ENCODE data around the gene MYL3.

Gene MYL3

DNA sequence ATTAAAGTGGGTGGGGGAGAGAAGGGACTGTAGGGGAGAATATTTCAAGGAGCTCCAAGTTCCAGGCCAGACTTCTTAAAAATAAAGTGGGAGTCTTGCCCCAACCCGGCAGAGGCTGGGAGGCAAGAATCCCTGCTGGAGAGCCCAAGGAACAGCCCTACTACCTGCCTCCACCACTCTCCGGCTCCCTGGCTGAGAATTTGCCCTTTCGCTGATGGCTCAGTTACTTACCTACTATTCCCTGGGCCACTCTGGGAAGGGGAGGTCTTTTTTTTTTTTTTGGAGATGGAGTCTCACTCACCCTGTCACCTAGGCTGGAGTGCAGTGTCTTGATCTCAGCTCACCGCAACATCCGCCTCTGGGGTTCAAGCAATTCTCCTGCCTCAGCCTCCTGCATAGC is 15.5 kb downstream of the MYL3 start:
- H3K9me3 ChIP-seq (ENCODE audit: insufficient read depth, low read length): no peaks in the 10 kb centered on the region

DNA sequence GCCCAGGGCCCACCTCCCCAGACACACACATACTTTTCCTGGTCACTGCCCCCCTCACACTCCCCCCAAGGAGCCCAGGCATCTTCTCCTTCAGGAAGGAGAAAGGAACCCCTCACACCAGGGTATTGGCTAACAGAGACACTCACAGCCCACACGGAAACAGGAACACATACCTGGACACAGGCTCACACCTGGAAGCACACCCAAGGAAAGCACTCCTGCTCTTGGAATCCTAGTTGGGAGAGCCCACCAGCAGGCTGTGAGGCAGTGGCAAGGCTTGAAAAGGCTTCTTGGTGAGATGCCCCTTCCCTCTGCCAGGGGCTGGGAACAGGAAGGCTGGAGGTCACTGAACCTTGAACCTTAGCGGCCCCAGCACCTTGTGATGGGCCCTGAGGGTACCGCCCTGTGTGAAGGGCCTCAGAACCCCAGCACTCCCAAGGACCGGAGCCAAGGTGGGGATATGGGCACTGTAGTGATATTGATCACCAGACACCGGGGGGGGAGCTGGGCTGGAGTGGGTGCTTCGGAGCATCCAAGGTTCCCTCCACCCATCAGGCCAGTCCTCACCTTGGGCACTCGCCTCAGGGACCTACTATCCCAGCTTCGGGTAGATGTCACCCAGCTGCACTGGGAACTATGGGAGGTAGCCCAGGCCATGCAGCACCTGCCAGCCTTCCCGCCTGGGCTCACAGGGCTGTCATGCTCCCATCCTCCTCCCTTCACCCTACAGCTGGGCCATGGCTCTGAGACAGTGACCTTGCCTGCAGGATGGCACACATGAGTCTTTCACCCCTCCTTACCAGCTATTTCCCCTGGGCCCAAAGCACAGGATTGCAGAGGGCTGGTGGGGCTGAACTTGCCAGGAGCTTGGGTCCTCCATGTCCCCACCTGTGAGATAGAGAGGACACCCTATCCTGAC is 16.4 kb downstream of the MYL3 start:
- peaks cover 10% of the 10 kb centered on the region for H3K27me3 ChIP-seq (ENCODE audit: insufficient read depth, insufficient read length)
- H3K36me3 ChIP-seq (ENCODE audit: insufficient read depth, insufficient read length, low read length): no peaks in the 10 kb centered on the region
- no peak for DNase-seq (ENCODE audit: low read depth, low spot score)
- H3K9me3 ChIP-seq (ENCODE audit: insufficient read depth, low read length): no peaks in the 10 kb centered on the region; the same call in 1 of the 2 replicates
- H3K4me1 ChIP-seq (ENCODE audit: insufficient read depth, insufficient read length): peaks cover 24% of the 10 kb centered on the region
- H3K4me3 ChIP-seq (ENCODE audit: insufficient read length, low read depth): no peak overlapping the region
- TF ChIP-seq ZNF274 (IDR thresholded peaks at IDR 0.05; ENCODE audit: low read depth, low read length): no peak
- no peak for TF ChIP-seq SUZ12 (IDR thresholded peaks at IDR 0.05; ENCODE audit: extremely low read depth, insufficient read depth, insufficient read length)
- no peak for TF ChIP-seq YY1 (IDR thresholded peaks at IDR 0.05; ENCODE audit: insufficient read depth, insufficient read length)
- peak overlapping the region; percentile 53 for H3K9ac ChIP-seq (ENCODE audit: insufficient read length, low read depth)

More for the DNA sequence above, 15.5 kb downstream of the MYL3 start:
- Histone ChIP-seq H3K27me3 (ENCODE audit: insufficient read depth, insufficient read length) (peaks cover 10% of the 10 kb centered on the region), H3K9ac (ENCODE audit: insufficient read length, low read depth) (no peak overlapping the region), H3K4me3 (ENCODE audit: insufficient read length, low read depth) (no peak overlapping the region), H3K36me3 (ENCODE audit: insufficient read depth, insufficient read length, low read length) (no peaks in the 10 kb centered on the region), H3K4me1 (ENCODE audit: insufficient read depth, insufficient read length) (peaks cover 24% of the 10 kb centered on the region)
- DNase-seq (ENCODE audit: low read depth, low spot score): no peak
- TF ChIP-seq YY1 (IDR thresholded peaks at IDR 0.05; ENCODE audit: insufficient read depth, insufficient read length): no peak
- TF ChIP-seq ZNF274 (IDR thresholded peaks at IDR 0.05; ENCODE audit: low read depth, low read length): no peak
- no peak for TF ChIP-seq SUZ12 (IDR thresholded peaks at IDR 0.05; ENCODE audit: extremely low read depth, insufficient read depth, insufficient read length)

- Histone ChIP-seq H3K4me1 (ENCODE audit: insufficient read depth, insufficient read length) (peaks cover 24% of the 10 kb centered on the region), H3K9ac (ENCODE audit: insufficient read length, low read depth) (peak overlapping the region; percentile 94), H3K9me3 (ENCODE audit: insufficient read depth, low read length) (peaks cover 7% of the 10 kb centered on the region), H3K4me3 (ENCODE audit: insufficient read length, low read depth) (peak overlapping the region; percentile 75), H3K27me3 (ENCODE audit: insufficient read depth, insufficient read length) (peaks cover 10% of the 10 kb centered on the region), H3K36me3 (ENCODE audit: insufficient read depth, insufficient read length, low read length) (no peaks in the 10 kb centered on the region)
- peak; percentile 78 for DNase-seq (ENCODE audit: low read depth, low spot score)
- TF ChIP-seq ZNF274 (IDR thresholded peaks at IDR 0.05; ENCODE audit: low read depth, low read length) (no peak), SUZ12 (IDR thresholded peaks at IDR 0.05; ENCODE audit: extremely low read depth, insufficient read depth, insufficient read length) (no peak), YY1 (IDR thresholded peaks at IDR 0.05; ENCODE audit: insufficient read depth, insufficient read length) (no peak)
These were observed 17.2 kb downstream of the MYL3 start for GRCh38 chr3:46845860-46846623.

DNA sequence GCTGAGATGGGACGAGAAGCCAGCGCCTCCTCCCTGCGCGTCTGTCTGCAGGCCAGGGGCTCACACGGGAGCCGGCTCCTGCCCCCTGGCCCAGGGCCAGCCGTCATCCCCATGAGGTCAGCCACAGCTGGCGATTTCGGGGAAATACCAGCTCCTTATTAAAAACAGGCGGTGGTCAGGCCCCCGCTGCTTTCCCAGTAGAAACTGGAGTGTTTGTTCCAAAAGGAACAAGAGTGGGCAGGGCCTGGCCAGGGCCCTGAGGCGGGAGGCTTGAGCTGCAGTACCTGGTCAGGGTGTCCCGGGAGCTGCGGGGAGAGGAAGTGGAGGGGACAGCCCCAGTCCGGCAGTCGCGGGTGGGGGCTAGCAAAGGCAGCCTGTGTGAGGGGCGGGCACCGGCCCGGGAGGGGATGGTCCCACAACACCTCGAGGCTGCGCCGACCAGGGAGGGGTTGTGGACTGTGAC is 17.8 kb downstream of the MYL3 start:
- TF ChIP-seq YY1 (IDR thresholded peaks at IDR 0.05; ENCODE audit: insufficient read depth, insufficient read length) (no peak), SUZ12 (IDR thresholded peaks at IDR 0.05; ENCODE audit: extremely low read depth, insufficient read depth, insufficient read length) (no peak)
- H3K4me3 ChIP-seq (ENCODE audit: insufficient read length, low read depth): peak overlapping the region; percentile 75
- peaks cover 10% of the 10 kb centered on the region for H3K27me3 ChIP-seq (ENCODE audit: insufficient read depth, insufficient read length)
- peaks cover 13% of the 10 kb centered on the region for H3K9me3 ChIP-seq (ENCODE audit: insufficient read depth, low read length)
- DNase-seq (ENCODE audit: low read depth, low spot score): peak; percentile 35
- no peaks in the 10 kb centered on the region for H3K36me3 ChIP-seq (ENCODE audit: insufficient read depth, insufficient read length, low read length)
- peak overlapping the region; percentile 94 for H3K9ac ChIP-seq (ENCODE audit: insufficient read length, low read depth)
- H3K4me1 ChIP-seq (ENCODE audit: insufficient read depth, insufficient read length): peaks cover 24% of the 10 kb centered on the region

DNA sequence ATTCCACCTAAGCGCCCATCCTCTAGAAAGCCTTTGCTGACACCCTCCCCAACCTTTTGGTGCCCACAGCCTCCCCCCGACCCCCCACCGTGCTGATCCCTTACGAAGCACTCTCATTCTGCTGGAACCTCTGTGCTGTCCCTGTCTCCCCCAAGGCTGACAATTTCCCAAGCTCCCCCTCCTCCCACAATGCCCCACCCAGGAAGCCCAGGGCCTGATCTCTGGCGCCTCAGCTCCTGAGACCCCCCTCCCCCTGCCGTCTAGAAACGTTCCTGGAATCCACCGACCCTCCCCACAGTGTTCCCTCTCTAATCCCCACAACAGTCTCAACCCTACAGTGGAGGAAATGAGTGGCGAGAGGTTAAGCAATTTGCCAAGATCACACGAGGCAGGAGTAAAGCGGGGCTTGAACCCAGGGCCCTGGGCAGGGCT is 18.3 kb downstream of the MYL3 start:
- peak overlapping the region; percentile 94 for H3K9ac ChIP-seq (ENCODE audit: insufficient read length, low read depth)
- H3K9me3 ChIP-seq (ENCODE audit: insufficient read depth, low read length): peaks cover 16% of the 10 kb centered on the region
- DNase-seq (ENCODE audit: low read depth, low spot score): peak; percentile 33
- peak overlapping the region; percentile 75 for H3K4me3 ChIP-seq (ENCODE audit: insufficient read length, low read depth)
- H3K27me3 ChIP-seq (ENCODE audit: insufficient read depth, insufficient read length): peaks cover 10% of the 10 kb centered on the region
- H3K4me1 ChIP-seq (ENCODE audit: insufficient read depth, insufficient read length): peaks cover 24% of the 10 kb centered on the region
- TF ChIP-seq ZNF274 (IDR thresholded peaks at IDR 0.05; ENCODE audit: low read depth, low read length) (no peak), YY1 (IDR thresholded peaks at IDR 0.05; ENCODE audit: insufficient read depth, insufficient read length) (no peak), SUZ12 (IDR thresholded peaks at IDR 0.05; ENCODE audit: extremely low read depth, insufficient read depth, insufficient read length) (no peak)
- H3K36me3 ChIP-seq (ENCODE audit: insufficient read depth, insufficient read length, low read length): no peaks in the 10 kb centered on the region

GRCh38 chr3:46844397-46844796 is 18.8 kb downstream of the MYL3 start:
- Histone ChIP-seq H3K4me3 (ENCODE audit: insufficient read length, low read depth) (peak overlapping the region; percentile 75), H3K36me3 (ENCODE audit: insufficient read depth, insufficient read length, low read length) (no peaks in the 10 kb centered on the region), H3K27me3 (ENCODE audit: insufficient read depth, insufficient read length) (peaks cover 10% of the 10 kb centered on the region), H3K9me3 (ENCODE audit: insufficient read depth, low read length) (peaks cover 17% of the 10 kb centered on the region), H3K4me1 (ENCODE audit: insufficient read depth, insufficient read length) (peaks cover 21% of the 10 kb centered on the region), H3K9ac (ENCODE audit: insufficient read length, low read depth) (peak overlapping the region; percentile 94)
- TF ChIP-seq YY1 (IDR thresholded peaks at IDR 0.05; ENCODE audit: insufficient read depth, insufficient read length): no peak
- no peak for TF ChIP-seq ZNF274 (IDR thresholded peaks at IDR 0.05; ENCODE audit: low read depth, low read length)
- no peak for TF ChIP-seq SUZ12 (IDR thresholded peaks at IDR 0.05; ENCODE audit: extremely low read depth, insufficient read depth, insufficient read length)
- DNase-seq (ENCODE audit: low read depth, low spot score): no peak

DNA sequence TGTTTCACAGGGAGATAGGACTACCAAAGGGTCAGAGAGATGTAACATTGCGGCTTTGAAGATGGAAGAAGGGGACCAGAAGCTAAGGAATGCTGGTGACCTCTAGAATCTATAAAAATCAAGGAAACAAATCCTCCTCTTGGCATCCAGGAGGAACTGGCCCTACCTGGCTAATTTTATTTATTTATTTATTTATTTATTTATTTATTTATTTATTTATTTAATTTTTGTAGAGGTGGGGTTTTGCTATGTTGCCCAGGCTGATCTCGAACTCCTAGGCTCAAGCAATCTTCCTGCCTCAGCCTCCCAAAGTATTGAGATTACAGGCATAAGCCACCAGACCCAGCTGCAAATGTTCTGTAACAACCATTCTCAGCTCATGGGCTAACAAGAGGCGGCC is 19.7 kb downstream of the MYL3 start:
- Histone ChIP-seq H3K9me3 (ENCODE audit: insufficient read depth, low read length) (peaks cover 25% of the 10 kb centered on the region), H3K27me3 (ENCODE audit: insufficient read depth, insufficient read length) (peaks cover 10% of the 10 kb centered on the region), H3K4me3 (ENCODE audit: insufficient read length, low read depth) (no peak overlapping the region), H3K9ac (ENCODE audit: insufficient read length, low read depth) (no peak overlapping the region), H3K4me1 (ENCODE audit: insufficient read depth, insufficient read length) (peaks cover 12% of the 10 kb centered on the region), H3K36me3 (ENCODE audit: insufficient read depth, insufficient read length, low read length) (no peaks in the 10 kb centered on the region)
- no peak for TF ChIP-seq YY1 (IDR thresholded peaks at IDR 0.05; ENCODE audit: insufficient read depth, insufficient read length)
- no peak for TF ChIP-seq ZNF274 (IDR thresholded peaks at IDR 0.05; ENCODE audit: low read depth, low read length)
- no peak for TF ChIP-seq SUZ12 (IDR thresholded peaks at IDR 0.05; ENCODE audit: extremely low read depth, insufficient read depth, insufficient read length)
- DNase-seq (ENCODE audit: low read depth, low spot score): no peak
